Skeletal muscle tissue (tissue), 4 donors: ENCODE data around the gene DLST. TPM values are rescaled to one million over a fixed set of nuclear protein-coding genes. Genes with fewer than 3 reads are reported as not detected.

Experiments
- H3K27ac ChIP-seq: one replicate; pipeline ENCODE4 v1.7.0; 2013; ENCODE audit warnings: mild to moderate bottlenecking, low read depth, low read length, inconsistent platforms
- H3K27me3 ChIP-seq, 3 donors: one replicate each; pipeline ENCODE4 v1.7.0; 2013; ENCODE audit warnings: low read length in 3 of 3; ENCODE audit not compliant: control insufficient read depth in 3 of 3, insufficient read depth in 3 of 3
- H3K36me3 ChIP-seq, 3 donors: one replicate each; pipeline ENCODE4 v1.7.0; 2013; ENCODE audit warnings: low read length in 3 of 3; ENCODE audit not compliant: control insufficient read depth in 3 of 3, insufficient read depth in 3 of 3
- H3K4me1 ChIP-seq, 3 donors: one replicate each; pipeline ENCODE4 v1.7.0; 2013; ENCODE audit warnings: low read length in 3 of 3, mild to moderate bottlenecking in 3 of 3; ENCODE audit not compliant: control insufficient read depth in 3 of 3, insufficient read depth in 3 of 3
- H3K4me3 ChIP-seq, 3 donors: one replicate each; pipeline ENCODE4 v1.7.0; 2013; ENCODE audit warnings: low read length in 3 of 3
- H3K9ac ChIP-seq, 3 donors: one replicate each; pipeline ENCODE4 v1.7.0; 2013; ENCODE audit warnings: low read length in 3 of 3, mild to moderate bottlenecking in 3 of 3, moderate library complexity in 2 of 3, low read depth in 1 of 3
- H3K9me3 ChIP-seq, 3 donors: one replicate each; pipeline ENCODE4 v1.7.0; 2013; ENCODE audit warnings: low read length in 3 of 3; ENCODE audit not compliant: control insufficient read depth in 3 of 3
- total RNA-seq: library from RNA; depleted of rRNA; stranded (reverse); fragments of >200 nt; gene quantifications from one replicate; pipeline ENCODE4 v1.2.3, GENCODE V29; 2014
- donor health status: Osteomylitis.

Gene DLST
- total RNA-seq, 1 donor from 2014 or later, result 38.1 TPM

DNA sequence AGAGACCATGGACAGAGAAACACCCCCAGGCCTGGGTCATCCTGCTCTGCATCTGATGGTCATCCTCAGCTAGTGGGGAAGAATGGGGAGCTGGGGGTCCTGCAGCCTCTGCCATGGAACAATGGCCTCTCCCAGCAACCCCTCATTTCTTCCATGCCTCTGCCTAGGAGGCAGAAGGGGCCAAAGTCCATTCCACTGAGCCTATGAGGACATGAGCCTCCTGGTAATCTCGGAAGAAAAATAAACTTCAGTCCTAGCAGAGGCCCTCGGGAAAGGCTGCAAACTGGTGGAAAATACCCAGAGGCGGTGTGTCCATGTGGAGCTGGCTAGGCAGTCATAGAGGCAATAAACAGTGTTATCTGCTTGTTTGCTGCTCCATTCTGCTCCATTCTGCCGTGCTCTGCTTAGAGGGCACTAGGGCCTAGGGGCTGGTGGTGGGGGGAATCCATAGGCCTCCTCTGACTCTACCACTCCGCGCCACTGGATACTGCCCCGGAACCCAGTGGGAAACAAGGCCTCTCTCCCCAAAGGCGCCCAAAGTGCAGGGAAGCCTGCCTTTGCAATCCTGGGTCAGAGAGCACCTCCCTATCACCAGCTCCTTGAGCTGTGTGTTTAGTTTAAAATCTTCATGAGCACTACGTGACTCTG is 69.2 kb downstream of the DLST start:
- H3K4me3 ChIP-seq, result no peak overlapping the region
- H3K36me3 ChIP-seq, result no peaks in the 10 kb centered on the region
- peaks cover 27 to 43% (median 40%) of the 10 kb centered on the region in 3 donors for H3K4me1 ChIP-seq
- no peak overlapping the region for H3K9ac ChIP-seq
- H3K9me3 ChIP-seq, result no peaks in the 10 kb centered on the region
- H3K27me3 ChIP-seq, result peaks cover 0 to 10% (median 3%) of the 10 kb centered on the region in 3 donors
- H3K27ac ChIP-seq, result no peak overlapping the region

DNA sequence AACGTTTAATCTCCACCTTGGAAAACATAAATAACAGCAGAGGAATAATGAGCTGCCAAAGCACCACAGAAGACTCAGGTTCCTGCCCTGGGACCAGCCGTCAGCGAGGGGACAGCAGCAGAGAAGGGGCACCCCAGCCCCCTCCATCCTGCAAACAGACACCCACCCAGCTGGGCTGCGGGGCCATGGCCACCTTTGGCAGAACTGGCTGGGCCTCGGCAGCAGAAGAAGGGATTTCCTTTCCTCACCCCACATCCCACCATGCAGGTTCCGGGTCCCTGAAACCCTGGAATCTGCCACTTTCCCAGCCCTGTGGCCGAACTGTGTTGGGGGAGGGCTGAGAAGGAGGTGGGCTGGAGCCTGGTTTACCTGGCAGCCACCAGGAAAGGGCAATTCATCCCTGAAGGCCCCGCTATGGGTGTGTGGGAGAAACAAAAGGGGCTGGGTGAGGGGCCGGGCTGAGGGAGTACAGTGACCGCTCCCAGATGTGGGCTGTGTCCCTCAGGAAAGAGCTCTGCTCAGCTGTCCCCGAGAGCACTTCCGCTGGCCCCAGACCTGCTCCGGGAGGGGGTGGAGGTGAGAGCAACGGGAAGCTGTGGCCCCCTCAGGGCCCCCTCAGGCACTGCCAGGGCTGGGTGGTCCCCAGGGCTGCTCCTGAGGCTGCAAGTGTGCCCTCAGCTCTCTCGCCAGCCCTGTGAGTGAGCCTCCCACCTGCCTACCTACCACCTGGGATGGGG is 69.9 kb downstream of the DLST start:
- H3K9me3 ChIP-seq, result no peaks in the 10 kb centered on the region
- no peak overlapping the region for H3K4me3 ChIP-seq
- H3K36me3 ChIP-seq, result no peaks in the 10 kb centered on the region
- H3K27me3 ChIP-seq, result peaks cover 0 to 10% (median 3%) of the 10 kb centered on the region in 3 donors
- H3K27ac ChIP-seq, result no peak overlapping the region
- H3K4me1 ChIP-seq, result peaks cover 23 to 40% (median 34%) of the 10 kb centered on the region in 3 donors
- peak overlapping the region in 2 of 3 donors; percentile 21 to 25 for H3K9ac ChIP-seq

DNA sequence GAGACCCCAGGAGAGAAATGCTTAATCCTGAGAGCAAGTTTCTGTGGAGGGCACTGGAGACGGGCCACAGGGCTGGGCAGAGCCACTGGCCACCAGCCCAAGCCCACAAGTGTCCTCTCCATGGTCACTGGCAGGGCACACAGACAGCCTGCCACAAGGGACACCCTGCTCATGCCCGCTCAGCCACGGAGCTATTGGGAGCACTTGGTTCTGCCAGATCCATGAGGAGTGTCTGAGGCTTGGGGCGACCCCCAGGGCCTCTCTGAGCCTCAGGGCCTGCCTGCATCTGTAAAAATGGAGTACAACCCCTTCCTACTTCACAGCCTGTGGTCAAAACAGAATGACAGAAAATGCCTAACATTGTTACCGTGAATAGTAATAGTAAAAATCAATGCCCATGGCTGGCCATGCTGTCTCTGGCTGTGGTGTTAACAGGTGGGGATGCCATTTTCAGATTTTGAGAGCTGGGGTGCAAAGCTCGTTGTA is 70.5 kb downstream of the DLST start:
- no peak overlapping the region for H3K4me3 ChIP-seq
- H3K9ac ChIP-seq, result peak overlapping the region in 2 of 3 donors; percentile 21 to 25
- H3K9me3 ChIP-seq, result no peaks in the 10 kb centered on the region
- H3K36me3 ChIP-seq, result no peaks in the 10 kb centered on the region
- peaks cover 0 to 10% (median 3%) of the 10 kb centered on the region in 3 donors for H3K27me3 ChIP-seq
- no peak overlapping the region for H3K27ac ChIP-seq
- peaks cover 17 to 35% (median 29%) of the 10 kb centered on the region in 3 donors for H3K4me1 ChIP-seq

DNA sequence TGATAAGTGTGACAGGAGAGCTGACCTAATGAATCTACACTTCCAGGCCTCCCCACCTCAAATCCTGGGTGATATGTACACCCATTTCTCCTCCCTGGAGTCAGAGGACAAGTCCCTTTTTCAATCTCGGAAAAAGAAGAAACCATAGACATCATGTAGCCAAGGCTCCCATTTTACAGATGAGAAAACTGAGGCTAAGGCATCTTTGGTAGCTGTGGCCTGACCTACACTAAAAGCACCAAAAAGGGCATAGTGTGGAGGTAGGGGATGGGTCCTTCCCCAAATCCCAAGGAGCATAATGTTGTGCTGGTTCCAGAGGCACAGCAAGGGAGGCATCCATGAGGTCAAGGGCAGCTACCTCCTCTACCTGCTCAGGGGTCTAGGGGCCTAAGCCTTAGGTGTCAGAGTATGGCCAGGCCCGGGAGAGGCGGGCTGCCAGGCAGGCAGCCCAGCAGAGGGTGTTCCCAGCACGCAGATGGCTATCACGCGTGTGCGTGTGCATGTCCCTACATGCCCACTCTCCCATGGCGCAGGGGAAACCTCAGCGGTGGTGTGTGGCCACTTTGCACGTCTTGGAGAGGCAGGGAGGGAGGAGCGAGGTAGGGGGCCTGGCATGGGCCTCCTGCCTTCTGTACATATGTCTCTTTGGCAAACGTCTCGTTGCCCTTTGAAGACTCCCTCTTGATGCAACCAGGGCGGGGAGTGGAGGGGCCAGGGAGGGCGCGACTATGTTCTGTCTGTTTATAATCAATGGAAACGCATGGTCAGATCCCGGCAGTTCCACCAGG is 71.2 kb downstream of the DLST start:
- Histone ChIP-seq H3K9ac (peak overlapping the region in 1 of 3 donors; percentile 25), H3K4me1 (peaks cover 17 to 35% (median 29%) of the 10 kb centered on the region in 3 donors), H3K9me3 (no peaks in the 10 kb centered on the region), H3K27ac (no peak overlapping the region), H3K27me3 (peaks cover 0 to 10% (median 3%) of the 10 kb centered on the region in 3 donors), H3K36me3 (no peaks in the 10 kb centered on the region), H3K4me3 (peak overlapping the region in 1 of 3 donors; percentile 6)

Other genes with a start within 250 kb of the DLST start
- 21.9 TPM for gene AREL1, start 168.8 kb upstream of the DLST start, total RNA-seq
- gene FCF1, start 168.8 kb upstream of the DLST start, total RNA-seq, result 15.1 TPM
- 49.6 TPM for gene YLPM1, start 118.6 kb upstream of the DLST start, total RNA-seq
- not detected for gene PROX2, start 5.8 kb upstream of the DLST start, total RNA-seq
- 3.1 TPM for gene RPS6KL1, start 41.3 kb downstream of the DLST start, total RNA-seq
- 8.9 TPM for gene PGF, start 73.7 kb downstream of the DLST start, total RNA-seq
- gene EIF2B2, start 121.0 kb downstream of the DLST start, total RNA-seq, result 18.8 TPM
- 48.0 TPM for gene MLH3, start 169.6 kb downstream of the DLST start, total RNA-seq
- gene ACYP1, start 182.1 kb downstream of the DLST start, total RNA-seq, result 8.4 TPM
- gene ZC2HC1C, start 187.7 kb downstream of the DLST start, total RNA-seq, result under 0.01 TPM
- gene NEK9, start 245.1 kb downstream of the DLST start, total RNA-seq, result 59.0 TPM